ENCODE measurements around the gene OGG1.

The OGG1 gene

GRCh38 chr3:9749645-9750555, at the start of gene OGG1:
Gene OGG1 (plus strand): TSS chr3:9749952. CDS start chr3:9750287, 335 bp downstream.
- DNase-seq (ENCODE audit: low read depth) = peak; percentile 86

GRCh38 chr3:9700536-9700935, 49.2 kb upstream of the OGG1 start:
- no peak for DNase-seq (ENCODE audit: low read depth)

DNA sequence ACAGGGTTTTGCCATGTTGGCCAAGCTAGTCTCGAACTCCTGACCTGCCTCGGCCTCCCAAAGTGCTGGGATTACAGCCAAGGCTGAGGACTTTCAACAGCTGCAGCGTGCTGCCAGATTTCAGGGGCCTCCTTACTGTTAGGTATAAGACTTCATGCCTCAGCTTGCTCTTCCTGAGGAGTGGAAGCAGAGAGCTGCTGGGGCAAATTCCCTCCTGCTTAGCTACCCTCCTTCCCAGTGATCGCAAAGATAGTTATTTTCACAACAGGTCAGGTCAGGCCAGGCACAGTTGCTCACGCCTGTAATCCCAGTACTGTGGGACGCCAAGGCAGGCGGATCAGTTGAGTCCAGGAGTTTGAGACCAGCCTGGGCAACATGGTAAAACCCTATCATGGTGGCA, 48.7 kb upstream of the OGG1 start:
- DNase-seq (ENCODE audit: low read depth) = no peak

GRCh38 chr3:9701711-9702110, 48.0 kb upstream of the OGG1 start:
- no peak for DNase-seq (ENCODE audit: low read depth)

- no peak for DNase-seq (ENCODE audit: low read depth)
These were observed 46.5 kb upstream of the OGG1 start for GRCh38 chr3:9703240-9703639.

GRCh38 chr3:9703736-9704346, 45.9 kb upstream of the OGG1 start, which contains the start of gene CPNE9:
Gene CPNE9 (plus strand): TSS chr3:9703833. CDS start chr3:9703997, 164 bp downstream.
- no peak for DNase-seq (ENCODE audit: low read depth)

- no peak for DNase-seq (ENCODE audit: low read depth)
These were observed 45.1 kb upstream of the OGG1 start for GRCh38 chr3:9704347-9705322.

- no peak for DNase-seq (ENCODE audit: low read depth)
These were observed 39.5 kb upstream of the OGG1 start for GRCh38 chr3:9710174-9710739.

- no peak for DNase-seq (ENCODE audit: low read depth)
These were observed 37.3 kb upstream of the OGG1 start for GRCh38 chr3:9712415-9712814.

DNA sequence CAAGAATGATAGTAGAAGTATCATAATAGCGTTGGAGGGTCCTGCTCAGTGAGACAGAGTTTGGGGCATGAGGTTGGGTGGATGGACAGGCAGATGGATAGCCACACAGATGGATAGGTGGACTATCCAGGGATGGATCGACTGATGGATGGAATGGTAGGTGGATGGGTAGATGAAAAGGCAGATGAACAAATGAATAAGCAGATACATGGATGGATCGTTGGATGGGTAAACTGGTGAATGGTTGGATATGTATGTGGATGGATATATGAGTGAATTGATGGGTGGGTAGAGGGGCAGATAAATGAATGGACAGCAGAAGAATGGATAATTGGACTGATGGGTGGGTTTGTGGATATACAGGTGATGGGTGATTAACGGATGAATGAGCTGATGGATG, 36.6 kb upstream of the OGG1 start:
- DNase-seq (ENCODE audit: low read depth) = no peak

GRCh38 chr3:9715136-9715535, 34.6 kb upstream of the OGG1 start:
- DNase-seq (ENCODE audit: low read depth) = no peak

DNA sequence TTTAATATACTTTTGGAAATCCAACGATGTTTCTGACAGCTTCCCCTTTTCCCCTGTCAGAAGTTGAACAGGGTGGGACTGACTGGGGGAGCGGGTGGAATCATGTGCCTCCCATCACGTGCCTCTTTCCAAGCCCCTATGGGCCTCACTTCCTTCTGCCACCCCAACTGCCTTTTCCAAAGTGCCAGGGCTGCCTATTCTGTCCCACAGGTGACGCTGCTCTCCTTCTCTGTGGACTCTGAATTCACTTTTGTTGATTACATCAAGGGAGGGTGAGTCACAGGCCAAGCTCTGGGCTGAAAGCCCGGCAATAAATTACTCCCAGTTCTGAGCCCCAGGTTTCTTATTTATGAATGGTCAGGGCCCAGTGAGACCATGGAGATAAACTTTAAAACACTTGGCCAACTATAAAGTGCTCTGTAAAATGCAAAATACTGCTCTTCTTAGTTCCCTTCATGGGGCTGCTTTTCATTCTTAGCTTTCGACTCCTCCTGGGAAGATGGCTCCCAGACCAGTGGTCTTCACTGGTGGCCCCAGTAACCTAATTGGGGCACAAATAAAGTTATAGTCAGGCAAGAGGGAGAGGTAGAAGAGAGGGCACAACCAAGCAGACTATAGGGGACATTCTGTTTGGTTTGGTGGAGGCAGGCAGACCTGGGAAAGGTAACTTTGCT, 33.9 kb upstream of the OGG1 start:
- no peak for DNase-seq (ENCODE audit: low read depth)

- no peak for DNase-seq (ENCODE audit: low read depth)
These were observed 32.8 kb upstream of the OGG1 start for GRCh38 chr3:9716801-9717555.

DNA sequence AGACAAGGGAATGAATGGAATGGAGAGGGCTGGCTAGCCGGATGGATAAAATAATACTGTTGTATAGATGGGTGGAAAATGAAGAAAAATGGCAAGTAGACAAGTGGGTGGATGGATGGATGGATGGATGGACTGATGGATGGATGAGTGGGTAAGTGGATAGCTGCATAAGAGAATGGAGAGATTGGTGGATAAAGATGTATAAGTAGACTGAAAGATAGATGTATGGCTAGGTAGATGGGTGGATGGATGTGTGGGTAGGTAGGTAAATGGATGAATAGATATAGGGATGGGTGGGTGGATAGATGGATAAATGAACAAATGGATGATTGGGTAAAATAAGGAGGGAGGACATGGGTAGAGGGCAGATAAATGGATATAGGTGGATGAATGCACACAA, 32.2 kb upstream of the OGG1 start:
- no peak for DNase-seq (ENCODE audit: low read depth)

- DNase-seq (ENCODE audit: low read depth) = no peak
These were observed 31.6 kb upstream of the OGG1 start for GRCh38 chr3:9718118-9718517.

DNA sequence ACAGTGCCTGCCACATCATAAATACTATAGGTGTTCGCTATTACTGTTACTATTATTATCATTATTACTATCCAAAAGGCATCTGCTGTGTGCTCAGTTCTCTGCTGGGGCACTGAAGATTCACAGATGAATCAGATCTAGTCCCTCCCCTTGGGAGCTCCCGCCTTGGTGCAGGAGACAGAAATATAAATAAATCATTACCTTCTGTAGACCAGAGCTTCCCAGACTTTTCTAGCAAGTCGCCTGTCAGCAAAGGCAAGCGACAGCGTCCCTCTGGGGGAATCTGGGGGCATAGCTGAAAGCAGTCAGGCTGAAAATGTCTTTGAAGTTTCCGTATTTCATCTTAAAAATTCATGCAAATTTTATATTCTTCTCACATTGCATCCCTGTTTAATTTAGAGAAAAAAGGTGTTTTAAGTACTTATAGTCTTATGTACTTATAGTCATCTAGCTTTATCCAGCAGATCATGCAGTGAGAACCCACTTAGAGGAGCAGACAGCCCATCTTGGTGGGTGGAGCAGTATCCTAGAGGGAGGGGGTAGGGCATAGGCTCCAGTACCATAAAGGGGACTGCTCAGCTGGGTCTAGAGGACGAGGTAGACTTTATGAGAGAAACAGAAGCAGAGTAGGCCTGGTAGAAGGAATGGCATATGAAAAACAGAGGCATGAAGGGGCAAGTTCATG, 28.6 kb upstream of the OGG1 start:
- DNase-seq (ENCODE audit: low read depth) = no peak

- DNase-seq (ENCODE audit: low read depth) = no peak
These were observed 28.1 kb upstream of the OGG1 start for GRCh38 chr3:9721700-9722060.

DNA sequence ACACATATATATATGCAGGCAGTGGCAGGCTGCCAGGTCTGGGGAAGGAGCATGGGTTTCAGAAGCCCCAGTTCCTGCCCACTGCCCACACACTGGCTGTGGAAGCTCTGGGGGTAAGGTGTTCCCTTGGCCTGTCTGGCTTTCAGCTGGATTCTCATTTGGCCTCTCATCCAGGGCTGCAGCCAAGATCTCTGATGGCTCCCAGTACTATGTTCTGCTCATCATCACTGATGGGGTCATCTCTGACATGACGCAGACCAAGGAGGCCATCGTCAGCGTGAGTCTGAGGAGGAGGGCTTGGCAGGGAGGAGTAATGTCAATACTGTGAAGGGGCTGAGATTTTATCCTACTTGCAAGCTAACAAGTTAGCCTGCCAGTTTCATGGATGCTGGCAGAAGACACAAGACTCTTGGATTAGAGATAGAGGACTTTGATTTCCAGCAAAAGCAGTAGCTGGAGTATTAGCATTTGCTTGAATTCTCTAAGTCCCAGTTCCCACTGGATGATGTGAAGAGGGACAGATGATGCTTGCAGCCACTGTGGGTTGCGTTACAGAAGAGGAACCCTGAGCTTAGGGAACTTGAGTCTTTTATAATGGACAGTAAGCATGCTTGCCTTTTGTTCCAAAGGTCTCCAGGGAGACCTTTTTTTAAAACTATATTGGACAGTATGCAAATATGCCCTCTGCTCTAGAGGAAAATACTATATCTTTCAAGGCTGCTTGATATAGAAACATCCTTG, 23.8 kb upstream of the OGG1 start:
- no peak for DNase-seq (ENCODE audit: low read depth)

DNA sequence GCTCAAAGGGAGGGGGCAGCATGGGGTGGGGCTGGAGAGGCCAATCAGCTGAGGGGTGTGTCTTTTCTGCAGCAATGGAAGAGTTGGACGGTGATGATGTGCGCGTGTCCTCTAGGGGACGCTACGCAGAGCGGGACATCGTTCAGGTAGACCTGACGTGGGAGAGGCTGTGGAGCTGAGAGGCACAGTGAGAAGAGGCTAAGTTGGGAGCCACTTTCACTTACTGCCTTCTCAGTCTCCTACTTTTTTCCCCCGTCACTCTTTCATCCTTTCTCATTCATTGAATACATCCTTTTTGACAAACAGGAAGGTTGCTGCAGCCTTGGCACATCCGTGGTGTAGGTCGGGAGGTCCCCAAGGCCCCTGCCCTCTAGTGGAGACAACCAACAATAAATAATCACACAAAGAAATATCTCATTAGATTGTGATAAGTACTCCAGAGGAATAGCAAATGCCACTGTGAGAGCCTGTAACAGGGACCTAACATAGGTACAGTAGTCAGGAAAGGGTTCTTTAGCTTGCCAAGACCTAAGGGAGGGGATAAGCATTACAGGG, 22.6 kb upstream of the OGG1 start:
- peak; percentile 38 for DNase-seq (ENCODE audit: low read depth)

All from activated T-cell treated with anti-CD3 and anti-CD28 coated beads for 1 hour (primary cell).